ENCODE data around the gene MBIP.

MBIP gene

GRCh38 chr14:36260970-36261640 is 59.3 kb downstream of the MBIP start:
- DNase-seq = no peak

GRCh38 chr14:36258241-36258640 is 62.2 kb downstream of the MBIP start:
- no peak for DNase-seq

- DNase-seq = no peak
These were observed 64.2 kb downstream of the MBIP start for GRCh38 chr14:36256126-36256801.

- DNase-seq = no peak
These were observed 66.3 kb downstream of the MBIP start for GRCh38 chr14:36254020-36254624.

Measured in activated CD4-positive, alpha-beta T cell treated with anti-CD3 and anti-CD28 coated beads for 1 hour (primary cell).